Measurements from ENCODE around the gene ST14.

- TF ChIP-seq, protein P1, sequence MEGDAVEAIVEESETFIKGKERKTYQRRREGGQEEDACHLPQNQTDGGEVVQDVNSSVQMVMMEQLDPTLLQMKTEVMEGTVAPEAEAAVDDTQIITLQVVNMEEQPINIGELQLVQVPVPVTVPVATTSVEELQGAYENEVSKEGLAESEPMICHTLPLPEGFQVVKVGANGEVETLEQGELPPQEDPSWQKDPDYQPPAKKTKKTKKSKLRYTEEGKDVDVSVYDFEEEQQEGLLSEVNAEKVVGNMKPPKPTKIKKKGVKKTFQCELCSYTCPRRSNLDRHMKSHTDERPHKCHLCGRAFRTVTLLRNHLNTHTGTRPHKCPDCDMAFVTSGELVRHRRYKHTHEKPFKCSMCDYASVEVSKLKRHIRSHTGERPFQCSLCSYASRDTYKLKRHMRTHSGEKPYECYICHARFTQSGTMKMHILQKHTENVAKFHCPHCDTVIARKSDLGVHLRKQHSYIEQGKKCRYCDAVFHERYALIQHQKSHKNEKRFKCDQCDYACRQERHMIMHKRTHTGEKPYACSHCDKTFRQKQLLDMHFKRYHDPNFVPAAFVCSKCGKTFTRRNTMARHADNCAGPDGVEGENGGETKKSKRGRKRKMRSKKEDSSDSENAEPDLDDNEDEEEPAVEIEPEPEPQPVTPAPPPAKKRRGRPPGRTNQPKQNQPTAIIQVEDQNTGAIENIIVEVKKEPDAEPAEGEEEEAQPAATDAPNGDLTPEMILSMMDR (IDR thresholded peaks at IDR 0.05), result no peak
- TF ChIP-seq POLR2A (IDR thresholded peaks at IDR 0.05), result no peak
Observed at GRCh38 chr11:130127509-130127908, 32.1 kb upstream of the ST14 start.

All from esophagus squamous epithelium (tissue), 4 donors.